Naive thymus-derived CD8-positive, alpha-beta T cell (primary cell): ENCODE results near the gene RGL1. TPM values are rescaled to one million over a fixed set of nuclear protein-coding genes. Genes with fewer than 3 reads are reported as not detected.

Source experiments
- ATAC-seq, 2 donors: fragments of 150-1000 bp; cut with Tn5 transposase in 1 of 2; sonication (Bioruptor Pico), chemical (Tn5 transposase) in 1 of 2; 1 replicate in 1 of 2; 2 replicates in 1 of 2; pipeline ENCODE4 v1.10.0; 2021; ENCODE audit warnings: mild to moderate bottlenecking in 2 of 2, moderate library complexity in 2 of 2
- POLR2A ChIA-PET: fragments of 350-600 bp; sonication (Branson Sonifier 250); formaldehyde crosslinking; loops from one replicate; lab custom pipeline; 2021; ENCODE audit warnings: antibody characterized with exemption; lab: Charles Lee
- DNase-seq, 10 donors: peaks; one replicate each; pipeline versions ENCODE4 v3.0.0 to v3.0.0-alpha.2; 2020 to 2022
- H3K27ac Mint-ChIP-seq, 10 donors: one replicate each; pipeline ENCODE4 v1.8.0; 2020 to 2022; ENCODE audit warnings: mild to moderate bottlenecking in 10 of 10, mixed read lengths in 10 of 10, moderate library complexity in 4 of 10, inconsistent platforms in 1 of 10
- H3K27me3 Mint-ChIP-seq, 5 donors: one replicate each; pipeline ENCODE4 v1.8.0; 2021 to 2022; ENCODE audit warnings: mixed read lengths in 5 of 5
- H3K36me3 Mint-ChIP-seq, 3 donors: one replicate each; pipeline ENCODE4 v1.8.0; 2020 to 2022; ENCODE audit warnings: mixed read lengths in 3 of 3, mild to moderate bottlenecking in 2 of 3, inconsistent platforms in 1 of 3
- H3K4me1 Mint-ChIP-seq, 4 donors: one replicate each; pipeline ENCODE4 v1.8.0; 2021 to 2022; ENCODE audit warnings: mixed read lengths in 4 of 4
- H3K4me3 Mint-ChIP-seq, 10 donors: one replicate each; pipeline ENCODE4 v1.8.0; 2020 to 2022; ENCODE audit warnings: mild to moderate bottlenecking in 10 of 10, mixed read lengths in 10 of 10, moderate library complexity in 6 of 10, inconsistent platforms in 1 of 10
- H3K9me3 Mint-ChIP-seq, 9 donors: one replicate each; pipeline ENCODE4 v1.8.0; 2020 to 2022; ENCODE audit warnings: mixed read lengths in 9 of 9, mild to moderate bottlenecking in 3 of 9, inconsistent platforms in 1 of 9, moderate library complexity in 1 of 9
- polyA plus RNA-seq, 3 donors: library from polyadenylated mRNA; unstranded; fragments of 300-500 nt; fragmentation: Illumina TruSeq; gene quantifications; one replicate each; pipeline ENCODE4 v1.2.3, GENCODE V29; 2021
- total RNA-seq, 8 experiments: library from RNA in 2 of 8; stranded (reverse) in 2 of 8; gene quantifications; one replicate each; pipeline ENCODE4 v1.2.3 and lab custom pipeline; 2021 to 2026

RGL1 gene
- total and polyA plus RNA-seq, 5 experiments from 2014 or later: 1.1 to 2.1 (median 1.8) TPM

DNA sequence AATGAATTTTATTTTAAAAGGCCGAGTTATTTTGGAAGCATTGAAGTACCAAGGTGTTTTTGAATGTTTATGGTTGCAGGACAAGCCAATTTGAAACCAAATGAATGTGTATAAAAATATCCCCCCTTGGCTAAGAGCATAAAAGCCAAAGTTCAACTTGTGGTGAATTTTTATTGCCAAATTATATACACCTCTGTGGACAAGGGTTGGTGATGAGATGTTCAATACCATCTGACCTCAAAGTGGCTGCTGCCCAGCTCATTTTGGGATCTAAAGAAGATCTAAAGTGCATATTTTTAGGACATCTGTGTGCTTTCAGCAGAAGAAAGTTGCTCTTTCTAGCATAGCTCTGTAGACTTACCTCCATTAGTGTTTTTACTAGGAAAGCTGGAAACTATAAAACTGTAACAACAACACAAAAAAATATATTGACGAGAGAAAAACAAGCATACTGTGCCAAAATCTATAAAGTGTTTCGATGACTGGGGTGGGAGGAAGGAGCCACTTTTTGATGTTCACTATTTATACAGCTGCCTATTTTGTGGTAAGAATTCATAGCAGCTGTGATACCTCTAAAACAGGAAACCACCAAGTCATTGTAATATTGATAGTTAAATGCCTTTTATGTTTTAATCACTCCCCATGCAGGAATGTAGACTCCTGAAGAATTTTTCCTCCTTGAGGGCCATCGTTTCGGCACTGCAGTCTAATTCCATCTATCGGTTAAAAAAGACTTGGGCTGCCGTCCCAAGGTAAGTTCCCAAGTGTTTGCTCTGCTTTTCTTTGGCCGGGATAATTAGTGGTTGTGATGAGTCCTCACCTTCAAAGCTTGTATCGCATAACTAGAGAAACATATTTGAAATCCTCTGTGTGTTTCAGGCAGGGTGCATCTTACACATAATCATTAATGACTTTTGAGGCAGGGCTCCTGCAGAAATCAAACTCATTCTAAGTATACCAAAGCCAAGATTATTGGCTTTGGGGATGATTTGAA is 83.2 kb downstream of the RGL1 start:
- Mint-ChIP-seq H3K27ac (peak overlapping the region; percentile 0 to 95 (median 70)), H3K4me1 (peaks cover 17 to 39% (median 36%) of the 10 kb centered on the region in 4 donors)
- POLR2A ChIA-PET: no interaction called here

DNA sequence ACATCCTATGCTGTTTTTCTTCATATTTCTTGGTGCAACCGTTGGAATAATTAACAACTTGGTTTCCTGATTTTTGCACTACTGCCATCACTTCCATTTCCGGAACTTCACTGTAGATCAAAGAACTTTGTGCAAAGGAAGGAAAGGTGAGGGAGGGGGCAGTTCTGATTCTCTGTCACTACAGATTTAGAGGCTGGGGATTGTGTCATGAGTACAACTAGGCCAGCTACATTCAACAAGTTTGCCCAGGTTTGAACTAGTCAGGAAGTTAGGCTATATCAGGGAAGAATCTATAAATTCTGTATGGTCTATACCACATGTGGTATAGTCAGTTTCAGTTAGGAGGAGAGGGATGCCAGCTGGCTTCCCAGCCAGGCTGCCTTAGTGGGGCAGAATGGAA is 84.2 kb downstream of the RGL1 start:
- peaks cover 0 to 10% (median 3%) of the 10 kb centered on the region in 3 donors for H3K36me3 Mint-ChIP-seq
- peak overlapping the region in 5 of 10 donors; percentile 7 to 80 (median 34) for H3K27ac Mint-ChIP-seq
- POLR2A ChIA-PET: no interaction called here
- peak overlapping the region in 8 of 10 donors; percentile 8 to 81 (median 68) for H3K4me3 Mint-ChIP-seq
- no peaks in the 10 kb centered on the region for H3K9me3 Mint-ChIP-seq
- peaks cover 17 to 39% (median 36%) of the 10 kb centered on the region in 4 donors for H3K4me1 Mint-ChIP-seq
- H3K27me3 Mint-ChIP-seq: no peaks in the 10 kb centered on the region
- ATAC-seq (no peak), DNase-seq (no peak)

More for the DNA sequence above, 83.2 kb downstream of the RGL1 start:
- DNase-seq (peak in 3 of 10 donors; percentile 19 to 42 (median 19)), ATAC-seq (peak; percentile 77 to 93)
- no peaks in the 10 kb centered on the region for H3K9me3 Mint-ChIP-seq
- no peaks in the 10 kb centered on the region for H3K27me3 Mint-ChIP-seq
- H3K4me3 Mint-ChIP-seq: peak overlapping the region; percentile 48 to 81 (median 70)
- H3K36me3 Mint-ChIP-seq: peaks cover 0 to 10% (median 6%) of the 10 kb centered on the region in 3 donors

GRCh38 chr1:183891158-183891856 is 86.4 kb downstream of the RGL1 start:
- Mint-ChIP-seq H3K4me1 (peaks cover 21 to 40% (median 37%) of the 10 kb centered on the region in 4 donors), H3K27ac (no peak overlapping the region), H3K9me3 (no peaks in the 10 kb centered on the region), H3K36me3 (peaks cover 2 to 4% (median 3%) of the 10 kb centered on the region in 3 donors), H3K4me3 (no peak overlapping the region), H3K27me3 (no peaks in the 10 kb centered on the region)
- ATAC-seq: no peak
- DNase-seq: no peak
- POLR2A ChIA-PET: no interaction called here

DNA sequence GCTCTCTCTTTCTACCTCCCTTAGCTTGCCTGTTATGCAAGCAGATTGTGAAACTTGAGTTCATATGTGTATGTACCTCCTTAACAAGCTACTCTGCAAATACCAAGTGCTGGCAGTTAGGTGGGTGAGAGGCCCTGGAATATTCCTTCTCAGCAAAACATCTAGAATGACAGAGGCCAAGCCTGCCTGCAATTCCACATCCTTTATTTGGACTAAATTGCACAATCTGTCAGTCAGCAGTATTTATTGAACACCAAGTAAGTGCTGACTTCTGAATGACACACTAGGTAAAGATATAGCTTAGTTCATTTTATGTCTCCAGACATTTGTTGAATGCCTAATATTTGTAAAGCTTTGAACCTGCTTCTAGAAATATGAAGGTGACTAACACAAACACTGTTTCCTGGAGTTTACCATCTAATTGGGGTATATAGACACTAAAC is 87.5 kb downstream of the RGL1 start:
- Mint-ChIP-seq H3K27ac (no peak overlapping the region), H3K36me3 (peaks cover 2 to 4% (median 3%) of the 10 kb centered on the region in 3 donors), H3K9me3 (no peaks in the 10 kb centered on the region), H3K4me3 (no peak overlapping the region), H3K27me3 (no peaks in the 10 kb centered on the region), H3K4me1 (peaks cover 23 to 40% (median 38%) of the 10 kb centered on the region in 4 donors)
- POLR2A ChIA-PET: no interaction called here
- DNase-seq (no peak), ATAC-seq (no peak)

- Mint-ChIP-seq H3K9me3 (no peaks in the 10 kb centered on the region), H3K4me1 (peaks cover 15 to 32% (median 26%) of the 10 kb centered on the region in 4 donors), H3K27ac (peak overlapping the region in 1 of 10 donors; percentile 48), H3K27me3 (no peaks in the 10 kb centered on the region), H3K36me3 (peaks cover 2 to 4% (median 3%) of the 10 kb centered on the region in 3 donors), H3K4me3 (no peak overlapping the region)
- POLR2A ChIA-PET: no interaction called here
- ATAC-seq (no peak), DNase-seq (no peak)
These were observed 88.8 kb downstream of the RGL1 start for GRCh38 chr1:183893561-183894289.

- peaks cover 2 to 4% (median 3%) of the 10 kb centered on the region in 3 donors for H3K36me3 Mint-ChIP-seq
- POLR2A ChIA-PET: no interaction called here
- no peak overlapping the region for H3K4me3 Mint-ChIP-seq
These were observed 89.3 kb downstream of the RGL1 start for GRCh38 chr1:183894290-183894565.

DNA sequence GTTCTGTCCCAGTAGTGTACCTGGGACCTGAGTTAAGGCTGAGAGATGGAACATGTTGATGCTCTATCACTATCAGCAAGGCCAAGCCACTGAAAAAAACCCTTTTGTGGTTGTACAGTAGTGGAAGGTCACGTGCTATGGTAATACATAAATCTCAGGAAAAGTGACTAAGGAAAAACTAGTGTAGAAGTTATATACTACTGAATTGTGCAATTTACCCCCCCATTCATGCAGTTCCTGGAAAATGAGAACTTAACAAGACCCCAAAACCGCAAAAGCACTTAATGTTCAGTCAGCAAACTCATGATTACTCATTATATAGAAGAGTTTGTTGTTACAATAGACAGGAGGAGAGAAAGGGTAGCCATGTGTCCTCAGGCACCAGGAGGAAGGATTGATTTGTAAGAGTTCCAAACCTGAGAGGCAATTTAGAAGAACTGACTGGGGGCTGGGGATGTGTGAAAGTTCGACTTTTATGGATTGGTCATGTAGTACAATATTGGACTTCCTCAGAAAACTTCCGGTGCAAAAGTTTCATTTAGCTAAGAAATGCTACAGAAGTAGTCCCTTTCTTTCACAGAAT is 91.6 kb downstream of the RGL1 start:
- no peak overlapping the region for H3K4me3 Mint-ChIP-seq
- H3K4me1 Mint-ChIP-seq: peaks cover 8 to 18% (median 11%) of the 10 kb centered on the region in 4 donors
- no peaks in the 10 kb centered on the region for H3K9me3 Mint-ChIP-seq
- ATAC-seq: no peak
- POLR2A ChIA-PET: no interaction called here
- DNase-seq: no peak
- no peaks in the 10 kb centered on the region for H3K27me3 Mint-ChIP-seq
- H3K36me3 Mint-ChIP-seq: peaks cover 4 to 11% (median 6%) of the 10 kb centered on the region in 3 donors
- peak overlapping the region in 1 of 10 donors; percentile 14 for H3K27ac Mint-ChIP-seq

More at GRCh38 chr1:183894290-183894565, 89.3 kb downstream of the RGL1 start:
- Mint-ChIP-seq H3K9me3 (no peaks in the 10 kb centered on the region), H3K4me1 (peaks cover 11 to 27% (median 21%) of the 10 kb centered on the region in 4 donors), H3K27ac (no peak overlapping the region), H3K27me3 (no peaks in the 10 kb centered on the region)
- no peak for ATAC-seq
- DNase-seq: no peak

GRCh38 chr1:183898001-183898396 is 93.1 kb downstream of the RGL1 start:
- H3K27me3 Mint-ChIP-seq: no peaks in the 10 kb centered on the region

GRCh38 chr1:183898610-183899009 is 93.7 kb downstream of the RGL1 start:
- no peaks in the 10 kb centered on the region for H3K9me3 Mint-ChIP-seq
- DNase-seq (no peak), ATAC-seq (no peak)
- H3K27me3 Mint-ChIP-seq: no peaks in the 10 kb centered on the region
- H3K36me3 Mint-ChIP-seq: peaks cover 6 to 8% (median 8%) of the 10 kb centered on the region in 3 donors
- POLR2A ChIA-PET: no interaction called here
- no peak overlapping the region for H3K27ac Mint-ChIP-seq
- no peak overlapping the region for H3K4me3 Mint-ChIP-seq
- peaks cover 8 to 25% (median 11%) of the 10 kb centered on the region in 4 donors for H3K4me1 Mint-ChIP-seq

More at GRCh38 chr1:183898001-183898396, 93.1 kb downstream of the RGL1 start:
- peaks cover 6 to 8% (median 8%) of the 10 kb centered on the region in 3 donors for H3K36me3 Mint-ChIP-seq
- ATAC-seq (no peak), DNase-seq (no peak)
- POLR2A ChIA-PET: no interaction called here
- peaks cover 8 to 25% (median 11%) of the 10 kb centered on the region in 4 donors for H3K4me1 Mint-ChIP-seq
- H3K27ac Mint-ChIP-seq: peak overlapping the region in 1 of 10 donors; percentile 20
- H3K9me3 Mint-ChIP-seq: no peaks in the 10 kb centered on the region
- no peak overlapping the region for H3K4me3 Mint-ChIP-seq

- POLR2A ChIA-PET: interaction anchor here (0.6 kb wide), 1 partner anchor 889 kb away, joined by 3 read pairs; no protein-coding TSS in a partner anchor
- DNase-seq (no peak), ATAC-seq (no peak)
- H3K27ac Mint-ChIP-seq: peak overlapping the region in 1 of 10 donors; percentile 24
- peaks cover 0 to 15% (median 5%) of the 10 kb centered on the region in 4 donors for H3K4me1 Mint-ChIP-seq
- H3K4me3 Mint-ChIP-seq: no peak overlapping the region
- no peaks in the 10 kb centered on the region for H3K9me3 Mint-ChIP-seq
- H3K36me3 Mint-ChIP-seq: peaks cover 5 to 15% (median 10%) of the 10 kb centered on the region in 3 donors
- H3K27me3 Mint-ChIP-seq: no peaks in the 10 kb centered on the region
These were observed 96.9 kb downstream of the RGL1 start for GRCh38 chr1:183901748-183902330.

DNA sequence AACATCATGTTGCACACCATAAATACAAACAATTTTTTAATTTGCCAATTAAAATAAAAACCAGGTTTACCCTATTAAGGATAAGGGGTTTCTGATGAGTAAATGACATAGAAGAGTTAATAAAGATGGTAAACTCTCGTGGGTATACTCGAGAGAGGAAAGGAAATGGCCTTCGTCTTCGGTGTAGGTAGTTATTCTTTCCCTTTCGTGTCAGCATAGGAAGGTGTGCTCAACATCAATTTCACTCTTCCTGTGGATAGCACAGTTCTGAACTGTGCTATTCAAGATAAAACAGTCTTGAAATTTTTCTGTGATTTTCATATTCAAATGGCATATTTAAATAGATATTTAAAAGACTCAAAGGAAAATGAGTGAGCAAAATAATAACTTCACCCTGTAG is 98.2 kb downstream of the RGL1 start:
- Mint-ChIP-seq H3K27ac (no peak overlapping the region), H3K4me3 (no peak overlapping the region), H3K9me3 (no peaks in the 10 kb centered on the region), H3K27me3 (no peaks in the 10 kb centered on the region), H3K4me1 (peaks cover 0 to 10% (median 1%) of the 10 kb centered on the region in 4 donors), H3K36me3 (peaks cover 5 to 21% (median 10%) of the 10 kb centered on the region in 3 donors)
- POLR2A ChIA-PET: no interaction called here
- DNase-seq: no peak
- ATAC-seq: no peak
